Spleen (tissue), 7 donors: ENCODE measurements around the gene IQGAP2.

Source experiments
- CTCF ChIP-seq, 11 experiments: fragments of 200-600 bp in 7 of 11; fragments of 450-650 bp in 4 of 11; sonication (generic) in 4 of 11; IDR thresholded peaks in 8 of 11; conservative IDR thresholded peaks in 3 of 11; 1 replicate in 7 of 11; 2 replicates in 4 of 11; pipeline versions ENCODE4 v1.4.0 to v1.8.0; 2016 to 2021; ENCODE audit warnings: antibody characterized with exemption in 11 of 11, inconsistent platforms in 4 of 11, mild to moderate bottlenecking in 1 of 11
- POLR2AphosphoS5 ChIP-seq, 3 donors: sonication (generic); formaldehyde crosslinking; IDR thresholded peaks; one replicate each; pipeline ENCODE4 v1.5.1; 2017; ENCODE audit warnings: antibody characterized with exemption in 3 of 3
- donor health status: DM: no; HTN: no; CAD: no; lungs with moderate emphysema.
- donor health status: DM: no; HTN: no; CAD: no.
- donor health status: DM: no; HTN: no; CAD: no.

GRCh38 chr5:76617229-76617628 lies 214.1 kb downstream of the IQGAP2 start:
- TF ChIP-seq CTCF (IDR thresholded peaks at IDR 0.05 in 8 of 11, conservative IDR thresholded peaks at IDR 0.05 in 3 of 11) (no peak), POLR2AphosphoS5 (IDR thresholded peaks at IDR 0.05) (no peak)
